MM.1S (cell line): ENCODE data around the gene ITGB2.

Experiments
- DNase-seq: peaks from one replicate; pipeline ENCODE4 v3.0.0-alpha.2; 2015
- H2AFZ ChIP-seq: fragments of 300-600 bp; sonication (generic); 2 replicates; pipeline ENCODE4 v1.6.0; 2016; ENCODE audit warnings: antibody characterized with exemption, low read length
- H3F3A ChIP-seq: fragments of 300-600 bp; sonication (generic); 2 replicates; pipeline ENCODE4 v1.6.1; 2016; ENCODE audit warnings: mild to moderate bottlenecking, antibody characterized with exemption, low read length, moderate library complexity, mixed read lengths; ENCODE audit not compliant: insufficient read depth
- H3K27ac ChIP-seq: fragments of 300-600 bp; sonication (generic); 2 replicates; pipeline ENCODE4 v1.5.1; 2016; ENCODE audit warnings: mild to moderate bottlenecking, low read length
- H3K27me3 ChIP-seq: fragments of 300-600 bp; sonication (generic); replicated peaks from 2 replicates; pipeline ENCODE4 v1.6.0; 2016; ENCODE audit warnings: low read length; ENCODE audit not compliant: insufficient read depth
- H3K36me3 ChIP-seq: fragments of 300-600 bp; sonication (generic); replicated peaks from 2 replicates; pipeline ENCODE4 v1.6.1; 2016; ENCODE audit warnings: mild to moderate bottlenecking, low read length, mixed read lengths; ENCODE audit not compliant: insufficient read depth
- H3K4me1 ChIP-seq: fragments of 300-600 bp; sonication (generic); 2 replicates; pipeline ENCODE4 v1.6.1; 2016; ENCODE audit warnings: low read length, mixed read lengths
- H3K4me2 ChIP-seq: fragments of 300-600 bp; sonication (generic); 2 replicates; pipeline ENCODE4 v1.6.0; 2016; ENCODE audit warnings: low read depth, low read length
- H3K4me3 ChIP-seq: fragments of 300-600 bp; sonication (generic); 2 replicates; pipeline ENCODE4 v1.5.1; 2016; ENCODE audit warnings: low read length, mixed read lengths
- H3K79me2 ChIP-seq: fragments of 300-600 bp; sonication (generic); 2 replicates; pipeline ENCODE4 v1.6.1; 2016; ENCODE audit warnings: mixed run types, low read length, mixed read lengths
- H3K9ac ChIP-seq: fragments of 300-600 bp; sonication (generic); 2 replicates; pipeline ENCODE4 v1.6.1; 2016; ENCODE audit warnings: low read length, mixed read lengths
- H3K9me2 ChIP-seq: fragments of 300-600 bp; sonication (generic); replicated peaks from 2 replicates; pipeline ENCODE4 v1.6.1; 2016; ENCODE audit warnings: mild to moderate bottlenecking, low read length, mixed read lengths; ENCODE audit not compliant: insufficient read depth
- H3K9me3 ChIP-seq: fragments of 300-600 bp; sonication (generic); replicated peaks from 2 replicates; pipeline ENCODE4 v1.6.1; 2016; ENCODE audit warnings: mild to moderate bottlenecking, low read length, mixed read lengths; ENCODE audit not compliant: insufficient read depth
- H4K20me1 ChIP-seq: fragments of 300-600 bp; sonication (generic); 2 replicates; pipeline ENCODE4 v1.6.1; 2016; ENCODE audit warnings: mild to moderate bottlenecking, low read length, moderate library complexity, mixed read lengths; ENCODE audit not compliant: insufficient read depth
- CTCF ChIP-seq: fragments of 300-600 bp; sonication (generic); IDR thresholded peaks from 2 replicates; pipeline ENCODE4 v1.5.1; 2016; ENCODE audit warnings: antibody characterized with exemption, low read length, mixed read lengths
- EZH2 ChIP-seq: fragments of 300-600 bp; sonication (generic); optimal IDR thresholded peaks from 2 replicates; pipeline ENCODE3; 2017; ENCODE audit warnings: low read depth, mild to moderate bottlenecking, antibody characterized with exemption, low read length, mixed read lengths
- EZH2phosphoT487 ChIP-seq: fragments of 300-600 bp; sonication (generic); IDR thresholded peaks from 2 replicates; pipeline ENCODE4 v1.6.1; 2018; ENCODE audit warnings: antibody characterized with exemption, low read length

ITGB2 gene

GRCh38 chr21:44965251-44966022, 44.7 kb upstream of the ITGB2 start:
- Histone ChIP-seq H2AFZ (no peak overlapping the region), H3K9me2 (no peaks in the 10 kb centered on the region), H3K9ac (no peak overlapping the region), H4K20me1 (peaks cover 5% of the 10 kb centered on the region; the same call in 1 of the 2 replicates), H3K4me1 (no peaks in the 10 kb centered on the region), H3K4me3 (no peak overlapping the region), H3K4me2 (no peak overlapping the region), H3K9me3 (no peaks in the 10 kb centered on the region), H3K27me3 (no peaks in the 10 kb centered on the region), H3K27ac (no peak overlapping the region), H3F3A (no peaks in the 10 kb centered on the region), H3K79me2 (peaks cover 18% of the 10 kb centered on the region), H3K36me3 (no peaks in the 10 kb centered on the region)
- no peak for DNase-seq
- no peak for TF ChIP-seq CTCF
- TF ChIP-seq EZH2phosphoT487: no peak
- TF ChIP-seq EZH2: no peak

DNA sequence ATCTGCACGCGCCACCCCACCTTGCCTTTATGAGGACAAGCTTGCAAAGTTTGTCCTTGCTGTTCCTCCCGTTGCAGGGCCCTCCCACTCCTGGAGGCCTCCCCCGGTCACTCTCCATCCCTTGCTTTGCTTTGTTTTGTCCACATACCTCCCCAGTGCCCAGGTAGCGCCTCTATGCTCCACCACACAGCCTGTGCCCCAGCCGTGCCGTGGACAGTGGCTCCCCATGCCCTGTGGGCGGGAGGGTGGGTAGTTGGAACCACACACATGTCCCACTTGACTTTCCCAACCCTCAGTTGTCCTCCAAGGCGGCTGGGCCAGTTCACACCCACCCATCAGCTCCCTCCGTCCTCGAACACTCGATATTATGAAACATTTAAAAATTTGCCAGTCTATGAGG, 43.7 kb upstream of the ITGB2 start:
- Histone ChIP-seq H4K20me1 (peaks cover 5% of the 10 kb centered on the region; the same call in 1 of the 2 replicates), H3K9me3 (no peaks in the 10 kb centered on the region), H3K4me3 (no peak overlapping the region), H3K9me2 (no peaks in the 10 kb centered on the region), H3K36me3 (no peaks in the 10 kb centered on the region), H3K9ac (no peak overlapping the region), H3K79me2 (peaks cover 18% of the 10 kb centered on the region), H3K4me1 (no peaks in the 10 kb centered on the region), H3F3A (no peaks in the 10 kb centered on the region), H3K27me3 (no peaks in the 10 kb centered on the region), H2AFZ (no peak overlapping the region), H3K27ac (no peak overlapping the region), H3K4me2 (no peak overlapping the region)
- no peak for DNase-seq
- no peak for TF ChIP-seq CTCF
- no peak for TF ChIP-seq EZH2phosphoT487
- no peak for TF ChIP-seq EZH2

DNA sequence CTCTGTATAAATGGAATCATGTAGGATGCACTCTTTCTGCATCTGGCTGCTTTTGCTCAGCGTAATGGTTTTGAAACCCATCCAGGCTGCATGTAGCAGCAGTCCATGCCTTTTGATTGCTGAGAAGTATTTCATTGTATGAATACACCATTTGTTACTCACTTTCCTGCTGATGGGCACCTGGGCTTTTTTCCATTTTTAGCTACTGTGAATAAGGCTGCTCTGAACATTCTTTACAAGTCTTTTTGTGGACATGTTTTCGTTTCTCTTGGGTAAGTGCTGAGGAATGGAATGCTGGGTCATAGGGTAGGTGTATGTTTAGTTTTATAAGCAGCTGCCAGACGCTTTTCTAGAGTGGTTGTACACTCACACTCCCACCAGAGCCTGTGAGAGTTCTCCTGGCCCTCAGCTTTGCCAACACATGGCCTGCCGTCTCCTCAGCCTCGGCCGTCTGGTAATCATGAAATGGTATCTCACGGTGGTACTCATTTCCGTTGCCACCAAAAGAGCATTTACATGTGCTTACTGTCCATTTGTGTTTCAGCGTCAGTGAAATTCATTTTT, 41.8 kb upstream of the ITGB2 start:
- DNase-seq: no peak
- TF ChIP-seq EZH2: no peak
- no peak overlapping the region for H3K4me3 ChIP-seq
- H3K4me2 ChIP-seq: no peak overlapping the region
- H2AFZ ChIP-seq: no peak overlapping the region
- H3K27ac ChIP-seq: no peak overlapping the region
- H3K9me3 ChIP-seq: no peaks in the 10 kb centered on the region
- H3F3A ChIP-seq: no peaks in the 10 kb centered on the region
- peaks cover 18% of the 10 kb centered on the region for H3K79me2 ChIP-seq
- no peaks in the 10 kb centered on the region for H3K9me2 ChIP-seq
- H4K20me1 ChIP-seq: peaks cover 5% of the 10 kb centered on the region; the same call in 1 of the 2 replicates
- H3K27me3 ChIP-seq: no peaks in the 10 kb centered on the region
- H3K36me3 ChIP-seq: no peaks in the 10 kb centered on the region
- H3K9ac ChIP-seq: no peak overlapping the region
- H3K4me1 ChIP-seq: no peaks in the 10 kb centered on the region
